Epithelial cell of prostate (primary cell): ENCODE data around the gene SMIM7.
"Not testable (repeated sequence)": the region's sequence is repeated elsewhere in the genome, so short reads cannot be mapped to it uniquely, and the experiment has no call there.

Experiments used
- DNase-seq: peaks from one replicate; pipeline ENCODE4 v3.0.0-alpha.2; 2011; ENCODE audit warnings: low read depth, low spot score
- H3K27ac ChIP-seq: fragments of 450-650 bp; 2 replicates; pipeline ENCODE4 v1.5.1; 2017; ENCODE audit warnings: mild to moderate bottlenecking

The SMIM7 gene

GRCh38 chr19:16659832-16660708, at the start of gene SMIM7:
Gene SMIM7 (minus strand): TSS chr19:16660144. CDS start chr19:16660110, 34 bp downstream.
- peak within 1 kb of the TSS; percentile 90 for H3K27ac ChIP-seq
- DNase-seq = peak; percentile 88

- DNase-seq = no peak
- no peak overlapping the region for H3K27ac ChIP-seq
These were observed 43.7 kb upstream of the SMIM7 start for GRCh38 chr19:16703677-16704076.

GRCh38 chr19:16702123-16702522, 42.2 kb upstream of the SMIM7 start:
- H3K27ac ChIP-seq = peak overlapping the region; percentile 51
- DNase-seq = peak; percentile 92

GRCh38 chr19:16698914-16699313, 39.0 kb upstream of the SMIM7 start:
- no peak for DNase-seq
- no peak overlapping the region for H3K27ac ChIP-seq

GRCh38 chr19:16688084-16688483, 28.1 kb upstream of the SMIM7 start:
- no peak overlapping the region for H3K27ac ChIP-seq
- DNase-seq = no peak

- no peak for DNase-seq
- H3K27ac ChIP-seq = no peak overlapping the region
These were observed 24.3 kb upstream of the SMIM7 start for GRCh38 chr19:16684216-16684615.

GRCh38 chr19:16682539-16682938, 22.6 kb upstream of the SMIM7 start:
- no peak for DNase-seq
- no peak overlapping the region for H3K27ac ChIP-seq

GRCh38 chr19:16679811-16680210, 19.9 kb upstream of the SMIM7 start:
- no peak overlapping the region for H3K27ac ChIP-seq
- DNase-seq = no peak

- peak overlapping the region; percentile 33 for H3K27ac ChIP-seq
- DNase-seq = no peak
These were observed 18.6 kb upstream of the SMIM7 start for GRCh38 chr19:16678498-16678897.

GRCh38 chr19:16677055-16677454, 17.1 kb upstream of the SMIM7 start:
- DNase-seq = no peak
- H3K27ac ChIP-seq = peak overlapping the region; percentile 33

GRCh38 chr19:16676101-16676798, 16.3 kb upstream of the SMIM7 start:
- no peak for DNase-seq

GRCh38 chr19:16673839-16674238, 13.9 kb upstream of the SMIM7 start:
- DNase-seq, H3K27ac ChIP-seq: not testable (repeated sequence)

More at GRCh38 chr19:16676101-16676798, 16.3 kb upstream of the SMIM7 start:
- peak overlapping the region; percentile 33 for H3K27ac ChIP-seq

GRCh38 chr19:16673231-16673630, 13.3 kb upstream of the SMIM7 start:
- no peak for DNase-seq
- no peak overlapping the region for H3K27ac ChIP-seq

- H3K27ac ChIP-seq = no peak overlapping the region
- DNase-seq = no peak
These were observed 11.8 kb upstream of the SMIM7 start for GRCh38 chr19:16671652-16672274.

- DNase-seq = no peak
- H3K27ac ChIP-seq = no peak overlapping the region
These were observed 10.3 kb upstream of the SMIM7 start for GRCh38 chr19:16670291-16670690.

- not testable (repeated sequence) for H3K27ac ChIP-seq, DNase-seq
These were observed 8.8 kb upstream of the SMIM7 start for GRCh38 chr19:16668702-16669101.

GRCh38 chr19:16668176-16668575, 8.2 kb upstream of the SMIM7 start:
- H3K27ac ChIP-seq = no peak overlapping the region
- DNase-seq = no peak

- H3K27ac ChIP-seq = no peak overlapping the region
- no peak for DNase-seq
These were observed 1.6 kb upstream of the SMIM7 start for GRCh38 chr19:16661480-16662034.

GRCh38 chr19:16660763-16661479, 977 bp upstream of the SMIM7 start, which contains the start of gene TMEM38A:
Gene TMEM38A (plus strand): TSS chr19:16661139. CDS start chr19:16661218, 79 bp downstream.
- no peak for DNase-seq
- peak within 1 kb of the TSS; percentile 90 for H3K27ac ChIP-seq

GRCh38 chr19:16659464-16659831, 496 bp downstream of the SMIM7 start:
- DNase-seq = no peak
- H3K27ac ChIP-seq = peak overlapping the region; percentile 90
